SK-N-SH treated with all-trans-retinoic acid at 6 μM for 48 hours (cell line): ENCODE data around the gene PTPN6.

Source experiments
- ARNTL ChIP-seq: fragments of 450-650 bp; formaldehyde crosslinking; IDR thresholded peaks from 2 replicates; pipeline ENCODE4 v1.5.0; 2020; ENCODE audit warnings: low read depth, mild to moderate bottlenecking, moderate library complexity, borderline replicate concordance
- CREB5 ChIP-seq: fragments of 250-450 bp; sonication (Bioruptor Pico); IDR thresholded peaks from 2 replicates; pipeline ENCODE4 v1.5.1; 2020; ENCODE audit warnings: low read depth, mild to moderate bottlenecking, moderate library complexity
- ESRRG ChIP-seq: fragments of 250-450 bp; sonication (Bioruptor Pico); IDR thresholded peaks from 2 replicates; pipeline ENCODE4 v1.6.1; 2021; ENCODE audit warnings: mild to moderate bottlenecking
- PPARA ChIP-seq: fragments of 250-450 bp; sonication (Bioruptor Pico); IDR thresholded peaks from 2 replicates; pipeline ENCODE4 v1.5.0; 2020; ENCODE audit warnings: mild to moderate bottlenecking, borderline replicate concordance
- RARB ChIP-seq: fragments of 250-450 bp; sonication (Bioruptor Pico); IDR thresholded peaks from 2 replicates; pipeline ENCODE4 v1.8.0; 2021; ENCODE audit warnings: mild to moderate bottlenecking, moderate library complexity
- ZC3H10 ChIP-seq: fragments of 250-450 bp; sonication (Bioruptor Pico); IDR thresholded peaks from 2 replicates; pipeline ENCODE4 v1.5.1; 2021; ENCODE audit warnings: mild to moderate bottlenecking, moderate library complexity

- TF ChIP-seq PPARA (CRISPR knock-in tag) (no peak), RARB (CRISPR knock-in tag) (no peak), ESRRG (no peak), ZC3H10 (CRISPR knock-in tag) (no peak), CREB5 (CRISPR knock-in tag) (no peak), ARNTL (no peak)
Observed at GRCh38 chr12:6914246-6914946, 36.8 kb upstream of the PTPN6 start, which contains the start of gene ENO2.
